A549 (cell line): ENCODE measurements around the gene SH3BGR. TPM values are rescaled to one million over a fixed set of nuclear protein-coding genes. Genes with fewer than 3 reads are reported as not detected.

Source experiments
- ATAC-seq, 2 experiments: fragments of 200-7000 bp in 1 of 2; fragments of >200 bp in 1 of 2; cut with Nextera tagmentation in 1 of 2; cut with Tn5 transposase in 1 of 2; 3 replicates each; pipeline versions ENCODE4 v1.8.0 to v1.9.1; 2018 to 2020; ENCODE audit warnings: mild to moderate bottlenecking in 1 of 2, moderate library complexity in 1 of 2
- CTCF ChIA-PET: fragments of 300-600 bp; sonication (Branson Sonifier 250); formaldehyde crosslinking; extraction: SDS; loops from one replicate; lab custom pipeline; 2021; ENCODE audit warnings: antibody characterized with exemption, inconsistent platforms; lab: Yijun Ruan, JAX
- POLR2A ChIA-PET: fragments of 350-600 bp; formaldehyde crosslinking; extraction: SDS; loops from one replicate; lab custom pipeline; 2021; ENCODE audit warnings: antibody characterized with exemption, inconsistent platforms; lab: Yijun Ruan, JAX
- DNase-seq, 2 experiments: peaks; one replicate each; pipeline versions ENCODE4 v3.0.0 to v3.0.0-alpha.2; 2011 to 2016; ENCODE audit warnings: low read depth in 1 of 2, low spot score in 1 of 2
- FAIRE-seq: peaks from 2 replicates; lab custom pipeline; 2011; peaks lifted over from hg19 to GRCh38; lab: Jason Lieb, UNC
- H3K27ac ChIP-seq, 2 experiments: fragments of >200 bp; sonication (Bioruptor Twin); formaldehyde crosslinking; 3 replicates each; pipeline ENCODE4 v1.5.1; 2016 to 2017
- H3K4me1 ChIP-seq: fragments of >200 bp; sonication (Bioruptor Twin); formaldehyde crosslinking; 3 replicates; pipeline ENCODE4 v1.6.1; 2016
- H3K4me2 ChIP-seq: fragments of >200 bp; sonication (Bioruptor Twin); formaldehyde crosslinking; 3 replicates; pipeline ENCODE4 v1.6.1; 2016
- H3K4me3 ChIP-seq: fragments of >200 bp; sonication (Bioruptor Twin); formaldehyde crosslinking; 3 replicates; pipeline ENCODE4 v1.5.1; 2016
- H3K9me3 ChIP-seq: fragments of >200 bp; sonication (Bioruptor Twin); formaldehyde crosslinking; 3 replicates; pipeline ENCODE4 v1.6.1; 2016
- BCL3 ChIP-seq: fragments of >200 bp; sonication (Bioruptor Twin); formaldehyde crosslinking; IDR thresholded peaks from 3 replicates; pipeline ENCODE4 v1.6.1; 2016
- BHLHE40 ChIP-seq: IDR thresholded peaks from 2 replicates; pipeline ENCODE4 v1.6.1; 2012; ENCODE audit warnings: low read depth, low read length, inconsistent platforms
- CHD2 ChIP-seq: fragments of 150-350 bp; IDR thresholded peaks from 2 replicates; pipeline ENCODE4 v1.6.1; 2014; ENCODE audit warnings: low read length; ENCODE audit not compliant: partially characterized antibody
- EHF ChIP-seq: fragments of 250-450 bp; sonication (Bioruptor Pico); IDR thresholded peaks from 2 replicates; pipeline ENCODE4 v1.5.0; 2020; ENCODE audit warnings: mild to moderate bottlenecking
- EP300 ChIP-seq, 2 experiments: fragments of >200 bp; sonication (Bioruptor Twin); formaldehyde crosslinking; IDR thresholded peaks; 2 replicates in 1 of 2; 3 replicates in 1 of 2; pipeline ENCODE4 v1.6.1; 2016 to 2017
- FOSB ChIP-seq: fragments of 250-450 bp; sonication (Bioruptor Pico); IDR thresholded peaks from 2 replicates; pipeline ENCODE4 v1.5.0; 2020; ENCODE audit warnings: mild to moderate bottlenecking, moderate library complexity
- GATA3 ChIP-seq: IDR thresholded peaks from 2 replicates; pipeline ENCODE4 v1.6.1; 2012; ENCODE audit warnings: borderline replicate concordance
- HDAC2 ChIP-seq: fragments of 200-600 bp; sonication (generic); IDR thresholded peaks from 2 replicates; pipeline ENCODE4 v1.6.1; 2016
- HES2 ChIP-seq: fragments of >200 bp; sonication (Bioruptor Twin); formaldehyde crosslinking; IDR thresholded peaks from 2 replicates; pipeline ENCODE4 v1.6.1; 2016
- HOXA7 ChIP-seq: fragments of 250-450 bp; sonication (Bioruptor Pico); IDR thresholded peaks from 2 replicates; pipeline ENCODE4 v1.5.0; 2020; ENCODE audit warnings: mild to moderate bottlenecking, moderate library complexity
- HOXB13 ChIP-seq: fragments of 250-450 bp; sonication (Bioruptor Pico); IDR thresholded peaks from 2 replicates; pipeline ENCODE4 v1.5.0; 2020; ENCODE audit warnings: low read depth, mild to moderate bottlenecking, moderate library complexity
- HOXB5 ChIP-seq: fragments of 250-450 bp; sonication (Bioruptor Pico); IDR thresholded peaks from 2 replicates; pipeline ENCODE4 v1.5.0; 2020; ENCODE audit warnings: mild to moderate bottlenecking, moderate library complexity
- KDM1A ChIP-seq: fragments of 200-600 bp; sonication (generic); IDR thresholded peaks from 2 replicates; pipeline ENCODE4 v1.6.1; 2016; ENCODE audit warnings: low read depth, mild to moderate bottlenecking
- KDM5A ChIP-seq: fragments of 200-600 bp; sonication (generic); IDR thresholded peaks from 2 replicates; pipeline ENCODE4 v1.6.1; 2016; ENCODE audit warnings: antibody characterized with exemption, mild to moderate bottlenecking
- MAZ ChIP-seq: fragments of 150-350 bp; IDR thresholded peaks from 2 replicates; pipeline ENCODE4 v1.6.1; 2014; ENCODE audit warnings: antibody characterized with exemption, low read depth, low read length, borderline replicate concordance
- PBX3 ChIP-seq: IDR thresholded peaks from 2 replicates; pipeline ENCODE4 v1.6.1; 2012
- PHF8 ChIP-seq: fragments of 200-600 bp; sonication (generic); IDR thresholded peaks from 2 replicates; pipeline ENCODE4 v1.6.1; 2016; ENCODE audit warnings: low read depth, mild to moderate bottlenecking, antibody characterized with exemption, moderate library complexity, borderline replicate concordance
- POLR2AphosphoS2 ChIP-seq: conservative IDR thresholded peaks from 2 replicates; pipeline ENCODE4 v1.6.1; 2012; ENCODE audit warnings: low read length, improper control_type of control experiment, inconsistent platforms
- RARB ChIP-seq: fragments of 250-450 bp; sonication (Bioruptor Pico); IDR thresholded peaks from 2 replicates; pipeline ENCODE4 v1.8.0; 2021; ENCODE audit warnings: mild to moderate bottlenecking, moderate library complexity
- REST ChIP-seq: fragments of 200-600 bp; sonication (generic); IDR thresholded peaks from 2 replicates; pipeline ENCODE4 v1.6.1; 2016; ENCODE audit warnings: antibody characterized with exemption, mild to moderate bottlenecking, moderate library complexity
- RFX5 ChIP-seq: fragments of 450-650 bp; IDR thresholded peaks from 2 replicates; pipeline ENCODE4 v1.7.1; 2014; ENCODE audit warnings: antibody characterized with exemption, mild to moderate bottlenecking, moderate library complexity
- SMC3 ChIP-seq: fragments of >200 bp; sonication (Bioruptor Twin); formaldehyde crosslinking; IDR thresholded peaks from 3 replicates; pipeline ENCODE4 v1.6.1; 2018; ENCODE audit warnings: inconsistent platforms
- SREBF2 ChIP-seq: fragments of 450-650 bp; IDR thresholded peaks from 2 replicates; pipeline ENCODE4 v1.6.1; 2014; ENCODE audit warnings: mild to moderate bottlenecking, moderate library complexity
- TP53 ChIP-seq: fragments of 250-450 bp; sonication (Bioruptor Pico); IDR thresholded peaks from 2 replicates; pipeline ENCODE4 v1.5.0; 2021; ENCODE audit warnings: mild to moderate bottlenecking, moderate library complexity
- ZNF302 ChIP-seq: fragments of 250-450 bp; sonication (Bioruptor Pico); IDR thresholded peaks from 2 replicates; pipeline ENCODE4 v1.9.0; 2021; ENCODE audit warnings: inconsistent platforms, mild to moderate bottlenecking, moderate library complexity
- ZSCAN20 ChIP-seq: fragments of 250-450 bp; sonication (Bioruptor Pico); IDR thresholded peaks from 2 replicates; pipeline ENCODE4 v1.8.0; 2022; ENCODE audit warnings: mild to moderate bottlenecking, moderate library complexity
- WGBS: methylation state at CpG from one replicate; pipeline ENCODE4 v1.1.6; 2017; ENCODE audit errors: missing lambda C conversion rate; 5-methylcytosine and 5-hydroxymethylcytosine counted together
- polyA plus RNA-seq, 4 experiments: library from polyadenylated mRNA; depleted of rRNA in 3 of 4; stranded (reverse); fragments of >200 nt; fragmentation: RNase III in 1 of 4; extraction: RNeasy Plus Mini Kit Qiagen cat#74134 plus additional on column Dnase treatment in 1 of 4; gene quantifications; 2 replicates in 3 of 4; 3 replicates in 1 of 4; pipeline ENCODE4 v1.2.3, GENCODE V29; 2011 to 2017
- TF ChIP-seq, protein P1 (sequence below): fragments of >200 bp; sonication (Bioruptor Twin); formaldehyde crosslinking; IDR thresholded peaks from 3 replicates; pipeline ENCODE4 v1.5.1; 2016

The SH3BGR gene
- polyA plus RNA-seq, 2 of the 4 experiments (the other 2 are of a cell fraction) = 1.0 to 3.0 TPM

- TF ChIP-seq BHLHE40 = no peak
- TF ChIP-seq POLR2AphosphoS2 = no peak
- TF ChIP-seq GATA3 = no peak
- TF ChIP-seq HOXB13 (CRISPR knock-in tag) = no peak
- no peak for TF ChIP-seq MAZ
- TF ChIP-seq HOXA7 (CRISPR knock-in tag) = no peak
- no peak for TF ChIP-seq KDM1A
- TF ChIP-seq, all 56 proteins: peak for 0
These were observed 76.1 kb downstream of the SH3BGR start (continued) for GRCh38 chr21:39527664-39528381.

GRCh38 chr21:39529026-39529425, 77.3 kb downstream of the SH3BGR start:
- Histone ChIP-seq H3K27ac (no peak overlapping the region), H3K4me1 (0 out of 3 replicates have a peak, but pooled peaks cover 9% of the 10 kb centered on the region), H3K4me3 (no peak overlapping the region), H3K9me3 (no peaks in the 10 kb centered on the region), H3K4me2 (no peak overlapping the region)
- ATAC-seq (0 out of 6 replicates have a peak, but pooled peaks of 1 of the 2 experiments have one; percentile 13), DNase-seq (no peak), FAIRE-seq (no peak)
- ChIA-PET CTCF (interaction anchor here (0.9 to 2.7 kb wide), 4 partner anchors 11 to 196 kb away, joined by 3 to 19 read pairs (median 4); no protein-coding TSS in a partner anchor), POLR2A (no interaction called here)
- TF ChIP-seq REST (peak; percentile 56; the same call in 1 of the 2 replicates), PHF8 (no peak), MAZ (no peak)
- WGBS = 75% methylated on average over 2 of the region's 4 CpGs

DNA sequence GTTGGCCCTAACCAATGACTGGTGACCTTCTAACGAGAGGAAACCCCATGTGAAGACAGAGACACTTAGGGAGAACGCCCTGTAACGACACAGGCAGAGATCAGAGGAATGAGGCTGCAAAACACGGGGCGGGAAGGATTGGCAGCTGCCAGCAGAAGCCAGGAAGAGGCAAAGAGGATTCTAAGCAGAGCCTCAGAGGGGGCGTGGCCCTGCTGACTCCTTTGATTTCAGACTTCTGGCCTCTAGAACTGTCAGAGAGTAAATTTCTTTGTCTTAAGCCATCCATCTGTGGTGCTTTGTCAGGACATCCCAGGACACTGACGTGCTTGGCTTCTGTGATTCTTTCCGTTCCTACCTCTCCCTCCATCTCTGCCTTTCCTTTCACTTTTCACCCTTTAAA, 79.3 kb downstream of the SH3BGR start:
- 0 out of 3 replicates have a peak, but pooled peaks cover 9% of the 10 kb centered on the region for H3K4me1 ChIP-seq
- POLR2A ChIA-PET = interaction anchor here (0.6 kb wide), 1 partner anchor 12 kb away, joined by 6 read pairs; no protein-coding TSS in a partner anchor
- H3K9me3 ChIP-seq = no peaks in the 10 kb centered on the region
- no peak overlapping the region for H3K4me3 ChIP-seq
- ATAC-seq = no peak
- no peak for FAIRE-seq
- no peak overlapping the region for H3K27ac ChIP-seq
- TF ChIP-seq ZSCAN20 (no peak), EP300 (IDR thresholded peaks at IDR 0.05) (no peak), ZNF302 (CRISPR knock-in tag) (no peak), CHD2 (no peak), RFX5 (no peak), HES2 (no peak), FOSB (CRISPR knock-in tag) (no peak), TP53 (CRISPR knock-in tag) (no peak), KDM1A (no peak), EHF (CRISPR knock-in tag) (no peak), SREBF2 (no peak), HOXB5 (CRISPR knock-in tag) (no peak), GATA3 (no peak), KDM5A (no peak), HDAC2 (no peak), RARB (no peak), PBX3 (no peak), BCL3 (no peak), SMC3 (no peak)
- TF ChIP-seq, protein P1, sequence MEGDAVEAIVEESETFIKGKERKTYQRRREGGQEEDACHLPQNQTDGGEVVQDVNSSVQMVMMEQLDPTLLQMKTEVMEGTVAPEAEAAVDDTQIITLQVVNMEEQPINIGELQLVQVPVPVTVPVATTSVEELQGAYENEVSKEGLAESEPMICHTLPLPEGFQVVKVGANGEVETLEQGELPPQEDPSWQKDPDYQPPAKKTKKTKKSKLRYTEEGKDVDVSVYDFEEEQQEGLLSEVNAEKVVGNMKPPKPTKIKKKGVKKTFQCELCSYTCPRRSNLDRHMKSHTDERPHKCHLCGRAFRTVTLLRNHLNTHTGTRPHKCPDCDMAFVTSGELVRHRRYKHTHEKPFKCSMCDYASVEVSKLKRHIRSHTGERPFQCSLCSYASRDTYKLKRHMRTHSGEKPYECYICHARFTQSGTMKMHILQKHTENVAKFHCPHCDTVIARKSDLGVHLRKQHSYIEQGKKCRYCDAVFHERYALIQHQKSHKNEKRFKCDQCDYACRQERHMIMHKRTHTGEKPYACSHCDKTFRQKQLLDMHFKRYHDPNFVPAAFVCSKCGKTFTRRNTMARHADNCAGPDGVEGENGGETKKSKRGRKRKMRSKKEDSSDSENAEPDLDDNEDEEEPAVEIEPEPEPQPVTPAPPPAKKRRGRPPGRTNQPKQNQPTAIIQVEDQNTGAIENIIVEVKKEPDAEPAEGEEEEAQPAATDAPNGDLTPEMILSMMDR = no peak
- H3K4me2 ChIP-seq = no peak overlapping the region
- 54% methylated on average over 8 of the region's 8 CpGs for WGBS
- DNase-seq = no peak
- CTCF ChIA-PET = interaction anchor here (1.4 kb wide), 1 partner anchor 180 kb away, joined by 3 read pairs; no protein-coding TSS in a partner anchor
